Effector CD4-positive, alpha-beta T cell (primary cell): ENCODE measurements around the gene MYO16.

ENCODE experiments used
- DNase-seq: peaks from one replicate; pipeline ENCODE4 v3.0.0-alpha.2; 2020

Gene MYO16

GRCh38 chr13:109135018-109135417 lies 505.6 kb downstream of the MYO16 start:
- DNase-seq = no peak

- DNase-seq = no peak
Observed at GRCh38 chr13:109136873-109137272, 507.5 kb downstream of the MYO16 start.

- DNase-seq = no peak
Observed at GRCh38 chr13:109139346-109139745, 509.9 kb downstream of the MYO16 start.

- DNase-seq = no peak
Observed at GRCh38 chr13:109140054-109140453, 510.6 kb downstream of the MYO16 start.

- DNase-seq = no peak
Observed at GRCh38 chr13:109140479-109141349, 511.3 kb downstream of the MYO16 start.

GRCh38 chr13:109141706-109142105 lies 512.3 kb downstream of the MYO16 start:
- DNase-seq = no peak

GRCh38 chr13:109144693-109145437 lies 515.5 kb downstream of the MYO16 start:
- DNase-seq = no peak

- DNase-seq = no peak
Observed at GRCh38 chr13:109145631-109146030, 516.2 kb downstream of the MYO16 start.

- DNase-seq = no peak
Observed at GRCh38 chr13:109146393-109146792, 517.0 kb downstream of the MYO16 start.

GRCh38 chr13:109146912-109147647 lies 517.7 kb downstream of the MYO16 start:
- no peak for DNase-seq

GRCh38 chr13:109148243-109148642 lies 518.8 kb downstream of the MYO16 start:
- no peak for DNase-seq

- no peak for DNase-seq
Observed at GRCh38 chr13:109150696-109151095, 521.3 kb downstream of the MYO16 start.

GRCh38 chr13:109151255-109151654 lies 521.8 kb downstream of the MYO16 start:
- DNase-seq = no peak

GRCh38 chr13:109151696-109152095 lies 522.3 kb downstream of the MYO16 start:
- no peak for DNase-seq

GRCh38 chr13:109152311-109152820 lies 523.0 kb downstream of the MYO16 start:
- no peak for DNase-seq

GRCh38 chr13:109152941-109153340 lies 523.5 kb downstream of the MYO16 start:
- DNase-seq = no peak

GRCh38 chr13:109154146-109154545 lies 524.7 kb downstream of the MYO16 start:
- no peak for DNase-seq

- no peak for DNase-seq
Observed at GRCh38 chr13:109154546-109154945, 525.1 kb downstream of the MYO16 start.

GRCh38 chr13:109154966-109155761 lies 525.8 kb downstream of the MYO16 start:
- DNase-seq = no peak

GRCh38 chr13:109156181-109156935 lies 526.9 kb downstream of the MYO16 start:
- no peak for DNase-seq

- no peak for DNase-seq
Observed at GRCh38 chr13:109157275-109157674, 527.9 kb downstream of the MYO16 start.
